Heart left ventricle (tissue), 16 donors: Measurements from ENCODE around the gene UBTD1. TPM values are rescaled to one million over a fixed set of nuclear protein-coding genes. Genes with fewer than 3 reads are reported as not detected.

Experiments used
- ATAC-seq, 4 donors: fragments of 200-7000 bp; cut with Tn5 transposase; one replicate each; pipeline ENCODE4 v1.9.1; 2020 to 2022; ENCODE audit warnings: moderate library complexity in 4 of 4, mild to moderate bottlenecking in 3 of 4, moderate number of reproducible peaks in 1 of 4
- DNase-seq, 5 donors: peaks; one replicate each; pipeline ENCODE4 v3.0.0-alpha.2; 2020
- H3K27ac ChIP-seq, 12 donors: fragments of 200-600 bp; sonication (generic) in 4 of 12; one replicate each; pipeline versions ENCODE4 v1.5.0 to v1.8.0; 2016 to 2022; ENCODE audit warnings: mild to moderate bottlenecking in 2 of 12
- H3K27me3 ChIP-seq, 9 donors: fragments of 200-600 bp; sonication (generic) in 2 of 9; one replicate each; pipeline versions ENCODE4 v1.5.1 to v1.8.0; 2016 to 2022; ENCODE audit warnings: mild to moderate bottlenecking in 3 of 9
- H3K36me3 ChIP-seq, 9 donors: fragments of 200-600 bp; sonication (generic) in 2 of 9; one replicate each; pipeline versions ENCODE4 v1.5.0 to v1.8.0; 2018 to 2022; ENCODE audit warnings: mild to moderate bottlenecking in 2 of 9
- H3K4me1 ChIP-seq, 12 donors: fragments of 200-600 bp; sonication (generic) in 4 of 12; one replicate each; pipeline versions ENCODE4 v1.5.0 to v1.8.0; 2016 to 2022; ENCODE audit warnings: mild to moderate bottlenecking in 3 of 12
- H3K4me3 ChIP-seq, 12 donors: fragments of 200-600 bp; sonication (generic) in 4 of 12; one replicate each; pipeline versions ENCODE4 v1.5.0 to v1.8.0; 2017 to 2022; ENCODE audit warnings: mild to moderate bottlenecking in 9 of 12, moderate library complexity in 4 of 12
- H3K9me3 ChIP-seq, 12 donors: fragments of 200-600 bp; sonication (generic) in 4 of 12; one replicate each; pipeline versions ENCODE4 v1.5.0 to v1.8.0; 2016 to 2022; ENCODE audit warnings: mild to moderate bottlenecking in 1 of 12
- CTCF ChIP-seq, 12 donors: fragments of 200-600 bp; sonication (generic) in 4 of 12; IDR thresholded peaks; one replicate each; pipeline versions ENCODE4 v1.5.0 to v1.8.0; 2018 to 2022; ENCODE audit warnings: antibody characterized with exemption in 12 of 12, mild to moderate bottlenecking in 5 of 12
- POLR2A ChIP-seq, 2 donors: fragments of 450-650 bp; IDR thresholded peaks; one replicate each; pipeline ENCODE4 v1.6.1; 2017; ENCODE audit warnings: antibody characterized with exemption in 2 of 2, mild to moderate bottlenecking in 2 of 2, moderate library complexity in 2 of 2
- WGBS, 4 donors: extraction: QIAGEN DNeasy Blood & Tissue Kit in 2 of 4; methylation state at CpG; one replicate each; pipeline versions ENCODE4 v1.1.5 to v1.1.7; 2013 to 2018; 5-methylcytosine and 5-hydroxymethylcytosine counted together
- intact Hi-C, 10 donors: fragments of 100-400 bp; cut with DNase I; formaldehyde crosslinking; loops; one replicate each; pipeline versions ENCODE4 v1.11.1 to v1.14.2; 2022
- polyA plus RNA-seq, 2 donors: library from polyadenylated mRNA; stranded (reverse); fragments of 200-250 nt; gene quantifications; one replicate each; pipeline ENCODE4 v1.2.3, GENCODE V29; 2013
- total RNA-seq, 9 donors: library from RNA; depleted of rRNA in 2 of 9; stranded (reverse); fragments of >200 nt in 2 of 9; fragmentation: NEBNext Ultra II Directional in 3 of 9; extraction: Animal tissue kit (Norgen Biotek cat#: 25700) in 3 of 9; gene quantifications; one replicate each; pipeline versions ENCODE4 v1.1.0 to v1.2.4, GENCODE V29; 2016 to 2023
- donor health status: ischemic (EF 13 %, LVEDD 7.1; RV severe dilation, severe dysfunction).
- donor health status: healthy with polysubstance abuse.
- donor health status: DM: no; HTN: yes; CAD: no.
- donor health status: DM: no; HTN: no; CAD: no.
- donor health status: ischemic (EF 25% LVEDD 6.9; RV normal size, moderate dysfunction).
- donor health status: ischemic (EF 25% LVEDD 5.7; RV mildly dilated, moderate dysfunction).
- donor health status: healthy.
- donor health status: DM: yes; HTN: yes; CAD: no.
- donor health status: ischemic (EF 35%, LVEDD 5.7; RV mildly dilated, moderate dysfunction).
- donor health status: nonischemic (EF 11% LVEDD 7.7; RV severe dilation, severe dysfunction).
- donor health status: DM: yes; HTN: yes; CAD: no.
- donor health status: PGD.
- donor health status: ischemic (EF 29% LVEDD 5.4; RV normal size, mild dysfunction).
- donor health status: nonischemic (EF 23%, LVEDD 6.1; RV moderate dilation, normal function).

UBTD1 gene
- total and polyA plus RNA-seq, 11 donors, result 18.2 to 49.7 (median 28.2) TPM

- H3K9me3 ChIP-seq, result no peaks in the 10 kb centered on the region
- 0 to 1% (median 0%) methylated on average over 22 of the region's 22 CpGs for WGBS, 4 donors
- peaks cover 7 to 78% (median 45%) of the 10 kb centered on the region in 12 donors for H3K4me1 ChIP-seq
- peak; percentile 32 to 54 (median 40) for ATAC-seq
- H3K27me3 ChIP-seq, result no peaks in the 10 kb centered on the region
- H3K4me3 ChIP-seq, result peak overlapping the region; percentile 71 to 99 (median 96)
- no peak for TF ChIP-seq CTCF (IDR thresholded peaks at IDR 0.05)
- TF ChIP-seq POLR2A (IDR thresholded peaks at IDR 0.05), result no peak
- H3K36me3 ChIP-seq, result peaks cover 0 to 9% (median 3%) of the 10 kb centered on the region in 9 donors
- peak; percentile 76 to 89 (median 86) for DNase-seq
- peak overlapping the region; percentile 71 to 98 (median 94) for H3K27ac ChIP-seq
- intact Hi-C loops, result loop anchor here in 8 of 10 donors (1.0 to 10.0 kb wide), 8 partner anchors 45 to 240 kb away; partner anchors contain the start of genes EXOSC1 (in 2 of the 8), ZDHHC16 (in 2 of the 8) and ZFYVE27 (in 1 of the 8)
Observed at GRCh38 chr10:97497572-97498075, 1.1 kb upstream of the UBTD1 start.

GRCh38 chr10:97498076-97498840, 466 bp upstream of the UBTD1 start, which contains the start of gene MMS19:
MMS19 (minus strand) TSS chr10:97498422; CDS start chr10:97498384, 38 bp downstream.
- Histone ChIP-seq H3K27me3 (no peaks in the 10 kb centered on the region), H3K9me3 (no peaks in the 10 kb centered on the region), H3K36me3 (peaks cover 0 to 7% (median 0%) of the 10 kb centered on the region in 9 donors), H3K27ac (peak within 1 kb of the TSS; percentile 71 to 98 (median 94)), H3K4me3 (peak within 1 kb of the TSS; percentile 71 to 99 (median 96)), H3K4me1 (peaks cover 7 to 77% (median 47%) of the 10 kb centered on the region in 12 donors)
- intact Hi-C loops, result loop anchor here in 8 of 10 donors (1.0 to 10.0 kb wide), 8 partner anchors 44 to 239 kb away; partner anchors contain the start of genes EXOSC1 (in 2 of the 8), ZDHHC16 (in 2 of the 8) and ZFYVE27 (in 1 of the 8)
- ATAC-seq, result peak; percentile 90 to 96 (median 92)
- 0 to 1% (median 0%) methylated on average over 32 to 73 of the region's 73 CpGs for WGBS, 4 donors
- TF ChIP-seq POLR2A (IDR thresholded peaks at IDR 0.05) (peak in 1 of 2 donors; percentile 68), CTCF (IDR thresholded peaks at IDR 0.05) (peak in 5 of 12 donors; percentile 14 to 56 (median 21))
- peak; percentile 99 to 100 (median 100) for DNase-seq

- DNase-seq (peak; percentile 67 to 85 (median 79)), ATAC-seq (no peak)
- intact Hi-C loops, result loop anchor here in 9 of 10 donors (5.0 to 10.0 kb wide), 8 partner anchors 38 to 238 kb away; partner anchors contain the start of genes EXOSC1 (in 2 of the 9), ZDHHC16 (in 2 of the 9) and ZFYVE27 (in 1 of the 9)
- H3K9me3 ChIP-seq, result no peaks in the 10 kb centered on the region
- 1 to 2% (median 1%) methylated on average over 31 to 41 of the region's 41 CpGs for WGBS, 4 donors
- H3K4me1 ChIP-seq, result peaks cover 3 to 71% (median 40%) of the 10 kb centered on the region in 12 donors
- H3K36me3 ChIP-seq, result no peaks in the 10 kb centered on the region
- H3K4me3 ChIP-seq, result peak overlapping the region; percentile 71 to 99 (median 96)
- H3K27ac ChIP-seq, result peak overlapping the region; percentile 71 to 98 (median 94)
- no peaks in the 10 kb centered on the region for H3K27me3 ChIP-seq
- no peak for TF ChIP-seq POLR2A (IDR thresholded peaks at IDR 0.05)
- TF ChIP-seq CTCF (IDR thresholded peaks at IDR 0.05), result peak in 2 of 12 donors; percentile 2 to 4
Observed at GRCh38 chr10:97499561-97500296, 1.0 kb downstream of the UBTD1 start.
